Measurements from ENCODE around the gene ASPSCR1. TPM values are rescaled to one million over a fixed set of nuclear protein-coding genes. Genes with fewer than 3 reads are reported as not detected.

The ASPSCR1 gene
- total and polyA plus RNA-seq, 2 of the 13 experiments (the other 11 are each of a cell fraction or from before 2014, with no cell fraction given), result 274 to 314 TPM

DNA sequence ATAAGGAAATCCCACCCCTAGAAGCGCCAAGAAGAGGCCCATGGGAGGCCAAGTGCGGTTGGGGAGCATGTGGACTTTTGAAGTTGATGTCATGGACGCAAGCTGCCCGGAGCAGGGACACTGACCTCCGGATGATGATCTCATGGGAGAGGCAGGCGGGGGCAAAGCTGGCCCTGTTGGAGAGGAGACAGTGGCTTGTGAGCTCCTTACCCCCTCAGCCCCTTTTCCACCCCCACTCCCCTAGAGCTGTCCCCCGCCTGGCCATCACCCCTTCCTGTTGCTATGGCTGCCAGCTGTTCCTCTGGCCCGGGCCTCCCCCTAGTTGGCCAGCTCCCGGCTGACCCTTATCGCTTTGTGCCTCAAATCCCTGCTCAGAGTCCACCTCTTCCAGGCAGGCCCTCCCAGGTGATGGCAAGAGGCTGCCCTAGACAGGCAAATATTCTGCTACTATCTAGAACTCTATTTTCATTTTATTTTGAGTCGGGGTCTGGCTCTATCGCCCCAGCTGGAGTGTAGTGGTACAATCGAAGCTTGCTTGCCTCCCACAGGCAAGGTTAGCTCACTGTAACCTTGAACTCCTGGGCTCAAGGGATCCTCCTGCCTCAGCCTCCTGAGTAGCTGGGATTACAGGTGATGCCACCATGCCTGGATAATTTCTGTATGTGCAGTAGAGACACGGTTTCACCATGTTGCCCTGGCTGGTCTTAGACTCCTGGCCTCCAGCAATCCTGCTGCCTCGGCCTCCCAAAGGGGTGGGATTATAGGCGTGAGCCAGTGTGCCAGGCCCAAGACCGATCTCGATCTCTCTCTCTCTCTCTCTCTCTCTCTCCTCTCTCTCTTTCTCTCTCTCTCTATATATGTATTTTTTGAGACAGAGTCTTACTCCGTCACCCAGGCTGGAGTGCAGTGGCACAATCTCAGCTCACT, 23.0 kb upstream of the ASPSCR1 start:
- intact Hi-C loops (cut with micrococcal nuclease; ENCODE audit: unreplicated experiment), result no loop called here
- no TSS peak for BruUV-seq (replicated peaks)
- 79% methylated on average over 19 of the region's 19 CpGs for WGBS (ENCODE audit: low lambda C conversion rate)
- Histone ChIP-seq H3K4me1 (ENCODE audit: insufficient read depth, low read length) (peaks cover 67% of the 10 kb centered on the region), H3K36me3 (replicated peaks in 1 of 2; ENCODE audit: control insufficient read depth in 1 of 2, insufficient read depth in 2 of 2, low read length in 2 of 2) (peaks cover 33 to 55% of the 10 kb centered on the region in 2 experiments), H3K27me3 (ENCODE audit: control insufficient read depth in 1 of 2, insufficient read depth in 2 of 2, low read length in 2 of 2) (no peaks in the 10 kb centered on the region; a peak in 1 of 5 replicates), H3K4me2 (ENCODE audit: low read depth, low read length) (no peak overlapping the region), H3K9me3 (ENCODE audit: low read length) (no peaks in the 10 kb centered on the region), H3K27ac (ENCODE audit: extremely low read length, insufficient read depth, low read length) (peak overlapping the region; percentile 23), H3K4me3 (replicated peaks in 1 of 3; ENCODE audit: insufficient read depth in 1 of 3, low read depth in 2 of 3, low read length in 3 of 3) (no peak overlapping the region), H3K79me2 (ENCODE audit: insufficient read depth, low read length) (peaks cover 29% of the 10 kb centered on the region), H2AFZ (ENCODE audit: low read length) (no peak overlapping the region), H4K20me1 (ENCODE audit: insufficient read depth, low read length) (peaks cover 24% of the 10 kb centered on the region), H3K9ac (ENCODE audit: insufficient read depth, low read depth, low read length) (0 out of 2 replicates have a peak overlapping the region, but pooled peaks have one; percentile 23)
- in situ Hi-C loops (cut with HindIII; ENCODE audit: extremely low pct_ligation_motif_present, low pct_unique_long_range_greater_than_20kb), result loop anchor here (5.0 kb wide), 2 partner anchors 43 to 68 kb away; partner anchors contain the start of genes CENPX and LRRC45
- FAIRE-seq, result no peak
- no peak for DNase-seq (ENCODE audit: low spot score)
- peak; percentile 4; the same call in 2 of the 3 replicates for ATAC-seq
- POLR2A ChIA-PET, result interaction anchor here (0.9 to 9.7 kb wide), 20 partner anchors 8 to 103 kb away, joined by 3 to 136 read pairs (median 10); partner anchors contain the start of genes CENPX, DCXR, LRRC45 and MAFG
- CTCF ChIA-PET (ENCODE audit: low intra/inter-chr PET ratio, low total read pairs), result interaction anchor here (1.4 kb wide), 1 partner anchor 67 kb away, joined by 4 read pairs; no protein-coding TSS in a partner anchor
- TF ChIP-seq ZNF672 (CRISPR knock-in tag; IDR thresholded peaks at IDR 0.05), result no peak
- TF ChIP-seq NFKBIZ (CRISPR knock-in tag; IDR thresholded peaks at IDR 0.05), result no peak
- TF ChIP-seq, protein P1, sequence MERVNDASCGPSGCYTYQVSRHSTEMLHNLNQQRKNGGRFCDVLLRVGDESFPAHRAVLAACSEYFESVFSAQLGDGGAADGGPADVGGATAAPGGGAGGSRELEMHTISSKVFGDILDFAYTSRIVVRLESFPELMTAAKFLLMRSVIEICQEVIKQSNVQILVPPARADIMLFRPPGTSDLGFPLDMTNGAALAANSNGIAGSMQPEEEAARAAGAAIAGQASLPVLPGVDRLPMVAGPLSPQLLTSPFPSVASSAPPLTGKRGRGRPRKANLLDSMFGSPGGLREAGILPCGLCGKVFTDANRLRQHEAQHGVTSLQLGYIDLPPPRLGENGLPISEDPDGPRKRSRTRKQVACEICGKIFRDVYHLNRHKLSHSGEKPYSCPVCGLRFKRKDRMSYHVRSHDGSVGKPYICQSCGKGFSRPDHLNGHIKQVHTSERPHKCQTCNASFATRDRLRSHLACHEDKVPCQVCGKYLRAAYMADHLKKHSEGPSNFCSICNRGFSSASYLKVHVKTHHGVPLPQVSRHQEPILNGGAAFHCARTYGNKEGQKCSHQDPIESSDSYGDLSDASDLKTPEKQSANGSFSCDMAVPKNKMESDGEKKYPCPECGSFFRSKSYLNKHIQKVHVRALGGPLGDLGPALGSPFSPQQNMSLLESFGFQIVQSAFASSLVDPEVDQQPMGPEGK (CRISPR knock-in tag; IDR thresholded peaks at IDR 0.05), result 0 out of 2 replicates have a peak, but pooled peaks have one; percentile 12
- TF ChIP-seq EZH2 (conservative IDR thresholded peaks at IDR 0.05; ENCODE audit: low read depth, low read length), result no peak
- TF ChIP-seq HOXA3 (CRISPR knock-in tag; IDR thresholded peaks at IDR 0.05), result peak; percentile 8; the same call in 1 of the 2 replicates
- TF ChIP-seq ZMYM3 (CRISPR knock-in tag; IDR thresholded peaks at IDR 0.05), result peak; percentile 58
- TF ChIP-seq, protein P2, sequence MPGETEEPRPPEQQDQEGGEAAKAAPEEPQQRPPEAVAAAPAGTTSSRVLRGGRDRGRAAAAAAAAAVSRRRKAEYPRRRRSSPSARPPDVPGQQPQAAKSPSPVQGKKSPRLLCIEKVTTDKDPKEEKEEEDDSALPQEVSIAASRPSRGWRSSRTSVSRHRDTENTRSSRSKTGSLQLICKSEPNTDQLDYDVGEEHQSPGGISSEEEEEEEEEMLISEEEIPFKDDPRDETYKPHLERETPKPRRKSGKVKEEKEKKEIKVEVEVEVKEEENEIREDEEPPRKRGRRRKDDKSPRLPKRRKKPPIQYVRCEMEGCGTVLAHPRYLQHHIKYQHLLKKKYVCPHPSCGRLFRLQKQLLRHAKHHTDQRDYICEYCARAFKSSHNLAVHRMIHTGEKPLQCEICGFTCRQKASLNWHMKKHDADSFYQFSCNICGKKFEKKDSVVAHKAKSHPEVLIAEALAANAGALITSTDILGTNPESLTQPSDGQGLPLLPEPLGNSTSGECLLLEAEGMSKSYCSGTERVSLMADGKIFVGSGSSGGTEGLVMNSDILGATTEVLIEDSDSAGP (CRISPR knock-in tag; IDR thresholded peaks at IDR 0.05; ENCODE audit: borderline replicate concordance), result no peak
- no peak for TF ChIP-seq ZFP36 (IDR thresholded peaks at IDR 0.05; ENCODE audit: borderline replicate concordance, low read depth, low read length, partially characterized antibody)
- peak; percentile 25; the same call in 1 of the 2 replicates for TF ChIP-seq NFKB2 (CRISPR knock-in tag; IDR thresholded peaks at IDR 0.05; ENCODE audit: borderline replicate concordance)
- TF ChIP-seq SRSF1 (optimal IDR thresholded peaks at IDR 0.05; ENCODE audit: low read depth, low read length), result peak; percentile 34
- TF ChIP-seq TAF1 (CRISPR knock-in tag; IDR thresholded peaks at IDR 0.05), result no peak
- peak; percentile 9 for TF ChIP-seq HNRNPH1 (optimal IDR thresholded peaks at IDR 0.05; ENCODE audit: low read depth, low read length)
- TF ChIP-seq ZNF451 (CRISPR knock-in tag; IDR thresholded peaks at IDR 0.05), result no peak
- TF ChIP-seq, protein P3, sequence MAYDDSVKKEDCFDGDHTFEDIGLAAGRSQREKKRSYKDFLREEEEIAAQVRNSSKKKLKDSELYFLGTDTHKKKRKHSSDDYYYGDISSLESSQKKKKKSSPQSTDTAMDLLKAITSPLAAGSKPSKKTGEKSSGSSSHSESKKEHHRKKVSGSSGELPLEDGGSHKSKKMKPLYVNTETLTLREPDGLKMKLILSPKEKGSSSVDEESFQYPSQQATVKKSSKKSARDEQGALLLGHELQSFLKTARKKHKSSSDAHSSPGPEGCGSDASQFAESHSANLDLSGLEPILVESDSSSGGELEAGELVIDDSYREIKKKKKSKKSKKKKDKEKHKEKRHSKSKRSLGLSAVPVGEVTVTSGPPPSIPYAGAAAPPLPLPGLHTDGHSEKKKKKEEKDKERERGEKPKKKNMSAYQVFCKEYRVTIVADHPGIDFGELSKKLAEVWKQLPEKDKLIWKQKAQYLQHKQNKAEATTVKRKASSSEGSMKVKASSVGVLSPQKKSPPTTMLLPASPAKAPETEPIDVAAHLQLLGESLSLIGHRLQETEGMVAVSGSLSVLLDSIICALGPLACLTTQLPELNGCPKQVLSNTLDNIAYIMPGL (CRISPR knock-in tag; IDR thresholded peaks at IDR 0.05; ENCODE audit: borderline replicate concordance in 1 of 2, low read depth in 1 of 2), result no peak
- 0 out of 2 replicates have a peak, but pooled peaks have one; percentile 37 for TF ChIP-seq PAF1 (CRISPR knock-in tag; IDR thresholded peaks at IDR 0.05)
- TF ChIP-seq, protein P4, sequence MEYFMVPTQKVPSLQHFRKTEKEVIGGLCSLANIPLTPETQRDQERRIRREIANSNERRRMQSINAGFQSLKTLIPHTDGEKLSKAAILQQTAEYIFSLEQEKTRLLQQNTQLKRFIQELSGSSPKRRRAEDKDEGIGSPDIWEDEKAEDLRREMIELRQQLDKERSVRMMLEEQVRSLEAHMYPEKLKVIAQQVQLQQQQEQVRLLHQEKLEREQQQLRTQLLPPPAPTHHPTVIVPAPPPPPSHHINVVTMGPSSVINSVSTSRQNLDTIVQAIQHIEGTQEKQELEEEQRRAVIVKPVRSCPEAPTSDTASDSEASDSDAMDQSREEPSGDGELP (IDR thresholded peaks at IDR 0.05; ENCODE audit: borderline replicate concordance, low read depth), result 0 out of 2 replicates have a peak, but pooled peaks have one; percentile 17
